Thyroid gland (tissue), 4 donors: ENCODE data around the gene MPPED1.

Source experiments
- POLR2A ChIP-seq, 2 donors: fragments of 450-650 bp; IDR thresholded peaks; one replicate each; pipeline ENCODE4 v1.6.1; 2017; ENCODE audit warnings: antibody characterized with exemption in 2 of 2, mild to moderate bottlenecking in 2 of 2, moderate library complexity in 1 of 2
- TF ChIP-seq, protein P1 (sequence below), 6 experiments: fragments of 200-600 bp in 3 of 6; fragments of 450-650 bp in 3 of 6; sonication (generic) in 3 of 6; IDR thresholded peaks; one replicate each; pipeline ENCODE4 v1.5.1; 2016 to 2019; ENCODE audit warnings: antibody characterized with exemption in 6 of 6, mild to moderate bottlenecking in 2 of 6, inconsistent platforms in 1 of 6, moderate library complexity in 1 of 6

DNA sequence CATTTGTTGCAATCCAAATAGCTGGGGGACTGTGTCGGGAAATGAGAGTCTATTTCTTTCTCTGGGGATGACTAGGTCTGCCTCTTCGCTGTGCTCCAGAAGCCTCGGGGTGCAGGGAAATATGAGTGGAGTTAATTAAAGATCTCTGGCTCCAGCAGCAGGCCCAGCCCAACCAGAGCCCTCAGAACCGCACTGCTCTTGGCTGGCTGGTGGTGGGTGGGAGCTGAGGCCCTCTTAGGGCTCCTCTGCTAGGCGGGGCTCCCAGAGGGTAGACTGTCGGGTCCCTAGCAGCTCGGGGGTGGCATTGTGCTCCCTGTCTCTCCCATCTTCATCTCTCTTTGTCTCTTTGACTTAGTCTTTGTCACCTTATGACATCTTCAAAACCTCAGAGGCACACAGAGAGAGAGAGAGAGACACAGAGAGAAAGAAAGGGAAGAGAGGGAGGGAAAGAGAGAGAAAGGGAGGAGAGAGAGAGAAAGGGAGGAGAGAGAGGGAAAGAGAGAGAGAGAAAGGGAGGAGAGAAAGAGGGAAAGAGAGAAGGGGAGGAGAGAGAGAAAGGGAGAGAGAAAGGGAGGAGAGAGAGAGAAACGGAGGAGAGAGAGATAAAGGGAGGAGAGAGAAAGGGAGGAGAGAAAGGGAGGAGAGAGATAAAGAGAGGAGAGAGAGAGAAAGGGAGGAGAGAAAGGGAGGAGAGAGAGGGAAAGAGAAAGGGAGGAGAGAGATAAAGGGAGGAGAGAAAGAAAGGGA is 20.2 kb downstream of the MPPED1 start:
- TF ChIP-seq, protein P1, sequence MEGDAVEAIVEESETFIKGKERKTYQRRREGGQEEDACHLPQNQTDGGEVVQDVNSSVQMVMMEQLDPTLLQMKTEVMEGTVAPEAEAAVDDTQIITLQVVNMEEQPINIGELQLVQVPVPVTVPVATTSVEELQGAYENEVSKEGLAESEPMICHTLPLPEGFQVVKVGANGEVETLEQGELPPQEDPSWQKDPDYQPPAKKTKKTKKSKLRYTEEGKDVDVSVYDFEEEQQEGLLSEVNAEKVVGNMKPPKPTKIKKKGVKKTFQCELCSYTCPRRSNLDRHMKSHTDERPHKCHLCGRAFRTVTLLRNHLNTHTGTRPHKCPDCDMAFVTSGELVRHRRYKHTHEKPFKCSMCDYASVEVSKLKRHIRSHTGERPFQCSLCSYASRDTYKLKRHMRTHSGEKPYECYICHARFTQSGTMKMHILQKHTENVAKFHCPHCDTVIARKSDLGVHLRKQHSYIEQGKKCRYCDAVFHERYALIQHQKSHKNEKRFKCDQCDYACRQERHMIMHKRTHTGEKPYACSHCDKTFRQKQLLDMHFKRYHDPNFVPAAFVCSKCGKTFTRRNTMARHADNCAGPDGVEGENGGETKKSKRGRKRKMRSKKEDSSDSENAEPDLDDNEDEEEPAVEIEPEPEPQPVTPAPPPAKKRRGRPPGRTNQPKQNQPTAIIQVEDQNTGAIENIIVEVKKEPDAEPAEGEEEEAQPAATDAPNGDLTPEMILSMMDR (IDR thresholded peaks at IDR 0.05): no peak
- no peak for TF ChIP-seq POLR2A (IDR thresholded peaks at IDR 0.05)
